Urinary bladder (tissue), 4 donors: ENCODE results near the gene RBAK. TPM values are rescaled to one million over a fixed set of nuclear protein-coding genes. Genes with fewer than 3 reads are reported as not detected.
A peak's percentile ranks its signal among the peaks of the same experiment; 100 is the strongest.
"Not testable (repeated sequence)": the region's sequence is repeated elsewhere in the genome, so short reads cannot be mapped to it uniquely, and the experiment has no call there.

Experiments
- DNase-seq: peaks from one replicate; pipeline ENCODE4 v3.0.0-alpha.2; 2015; ENCODE audit errors: extremely low spot score
- H3K27ac ChIP-seq: one replicate; pipeline ENCODE4 v1.5.1; 2013; ENCODE audit warnings: low read depth, mild to moderate bottlenecking, moderate library complexity
- H3K36me3 ChIP-seq: one replicate; pipeline ENCODE4 v1.6.1; 2013; ENCODE audit warnings: mild to moderate bottlenecking, moderate library complexity; ENCODE audit not compliant: insufficient read depth
- H3K4me1 ChIP-seq: one replicate; pipeline ENCODE4 v1.6.1; 2013; ENCODE audit warnings: mild to moderate bottlenecking, moderate library complexity; ENCODE audit not compliant: insufficient read depth
- H3K4me3 ChIP-seq: one replicate; pipeline ENCODE4 v1.5.1; 2013; ENCODE audit warnings: low read depth, low read length
- WGBS: extraction: QIAGEN DNeasy Blood & Tissue Kit; methylation state at CpG from one replicate; pipeline ENCODE4 v1.1.7; 2013; 5-methylcytosine and 5-hydroxymethylcytosine counted together
- polyA plus RNA-seq: library from polyadenylated mRNA; stranded (reverse); fragments of 200-250 nt; gene quantifications from one replicate; pipeline ENCODE4 v1.2.3, GENCODE V29; 2013
- total RNA-seq: library from RNA; depleted of rRNA; stranded (reverse); fragments of >200 nt; gene quantifications from one replicate; pipeline ENCODE4 v1.2.3, GENCODE V29; 2014
- donor health status: healthy with polysubstance abuse.
- donor health status: healthy.

The RBAK gene
- total and polyA plus RNA-seq, 2 donors = 5.4 to 24.5 TPM

GRCh38 chr7:5027796-5028410 lies 17.8 kb upstream of the RBAK start:
- not testable (repeated sequence) for H3K4me1 ChIP-seq, H3K27ac ChIP-seq, H3K36me3 ChIP-seq, DNase-seq, H3K4me3 ChIP-seq
- WGBS = 95% methylated on average over 14 of the region's 14 CpGs

GRCh38 chr7:5033186-5033585 lies 12.5 kb upstream of the RBAK start:
- 90% methylated on average over 10 of the region's 10 CpGs for WGBS
- not testable (repeated sequence) for H3K36me3 ChIP-seq, H3K4me3 ChIP-seq, DNase-seq, H3K4me1 ChIP-seq, H3K27ac ChIP-seq

GRCh38 chr7:5035276-5035675 lies 10.4 kb upstream of the RBAK start:
- Histone ChIP-seq H3K36me3 (no peaks in the 10 kb centered on the region), H3K4me3 (no peak overlapping the region), H3K4me1 (no peaks in the 10 kb centered on the region), H3K27ac (no peak overlapping the region)
- 75% methylated on average over 9 of the region's 9 CpGs for WGBS
- DNase-seq = no peak

GRCh38 chr7:5036446-5036845 lies 9.2 kb upstream of the RBAK start:
- 83% methylated on average over 9 of the region's 9 CpGs for WGBS
- Histone ChIP-seq H3K27ac (no peak overlapping the region), H3K4me3 (no peak overlapping the region), H3K36me3 (no peaks in the 10 kb centered on the region), H3K4me1 (no peaks in the 10 kb centered on the region)
- no peak for DNase-seq

GRCh38 chr7:5041047-5041446 lies 4.6 kb upstream of the RBAK start:
- no peak for DNase-seq
- Histone ChIP-seq H3K4me3 (no peak overlapping the region), H3K4me1 (no peaks in the 10 kb centered on the region), H3K27ac (no peak overlapping the region), H3K36me3 (no peaks in the 10 kb centered on the region)
- 83% methylated on average over 5 of the region's 5 CpGs for WGBS

- Histone ChIP-seq H3K4me3 (no peak overlapping the region), H3K4me1 (no peaks in the 10 kb centered on the region), H3K27ac (no peak overlapping the region), H3K36me3 (no peaks in the 10 kb centered on the region)
- DNase-seq = no peak
- 56% methylated on average over 2 of the region's 2 CpGs for WGBS
These were observed 2.0 kb upstream of the RBAK start for GRCh38 chr7:5043661-5044060.

- H3K4me1 ChIP-seq, H3K36me3 ChIP-seq, H3K27ac ChIP-seq, DNase-seq: not testable (repeated sequence)
- WGBS = under 1% methylated on average over 20 of the region's 20 CpGs
- peak overlapping the region; percentile 76 for H3K4me3 ChIP-seq
These were observed 705 bp downstream of the RBAK start for GRCh38 chr7:5046397-5046732.

DNA sequence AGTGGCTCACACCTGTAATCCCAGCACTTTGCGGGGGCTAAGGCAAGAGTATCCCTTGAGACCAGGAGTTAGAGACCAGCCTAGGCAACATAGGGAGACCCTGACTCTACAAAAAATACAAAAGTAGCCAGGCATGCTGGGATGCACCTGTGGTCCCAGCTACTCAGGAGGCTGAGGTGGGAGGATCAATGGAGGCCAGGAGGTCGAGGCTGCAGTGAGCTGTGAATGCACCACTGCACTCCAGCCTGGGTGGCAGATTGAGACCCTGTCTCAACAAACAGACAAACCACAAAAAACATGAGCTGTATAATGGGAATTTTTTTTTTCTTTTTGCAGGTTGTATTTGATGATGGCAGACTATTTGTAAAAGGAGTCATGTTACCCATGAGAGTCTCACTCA lies 1.5 kb downstream of the RBAK start:
- WGBS = 92% methylated on average over 2 of the region's 2 CpGs
- not testable (repeated sequence) for H3K4me1 ChIP-seq, H3K27ac ChIP-seq, DNase-seq, H3K36me3 ChIP-seq, H3K4me3 ChIP-seq

- no peaks in the 10 kb centered on the region for H3K36me3 ChIP-seq
- WGBS = 97% methylated on average over 2 of the region's 2 CpGs
These were observed 5.0 kb downstream of the RBAK start for GRCh38 chr7:5050676-5051075.

GRCh38 chr7:5051731-5052130 lies 6.1 kb downstream of the RBAK start:
- not testable (repeated sequence) for H3K27ac ChIP-seq, H3K4me3 ChIP-seq, H3K4me1 ChIP-seq, DNase-seq, H3K36me3 ChIP-seq

More at GRCh38 chr7:5050676-5051075, 5.0 kb downstream of the RBAK start:
- Histone ChIP-seq H3K27ac (no peak overlapping the region), H3K4me1 (no peaks in the 10 kb centered on the region), H3K4me3 (no peak overlapping the region)
- DNase-seq = no peak

DNA sequence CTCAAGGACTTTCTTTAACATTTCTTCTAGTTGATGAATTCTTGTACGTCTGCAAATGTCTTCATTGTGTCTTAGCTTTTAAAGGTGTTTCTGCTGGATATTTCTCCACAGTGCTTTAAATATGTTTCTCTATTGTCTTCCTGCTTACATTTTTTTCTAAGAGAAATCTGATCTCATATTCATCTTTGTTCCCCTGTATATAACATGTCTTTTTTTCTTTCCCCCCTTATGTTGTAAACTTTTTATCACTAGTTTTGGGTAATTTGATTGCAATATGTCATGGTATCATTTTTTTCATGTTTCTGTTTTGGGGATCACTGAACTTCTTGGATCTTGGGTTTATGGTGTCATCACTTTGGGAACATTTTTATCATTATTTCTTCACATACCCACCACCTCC lies 7.5 kb downstream of the RBAK start:
- Histone ChIP-seq H3K4me3 (no peak overlapping the region), H3K27ac (no peak overlapping the region), H3K36me3 (peaks cover 4% of the 10 kb centered on the region), H3K4me1 (no peaks in the 10 kb centered on the region)
- WGBS = 96% methylated on average over 1 of the region's 1 CpG
- DNase-seq = no peak

DNA sequence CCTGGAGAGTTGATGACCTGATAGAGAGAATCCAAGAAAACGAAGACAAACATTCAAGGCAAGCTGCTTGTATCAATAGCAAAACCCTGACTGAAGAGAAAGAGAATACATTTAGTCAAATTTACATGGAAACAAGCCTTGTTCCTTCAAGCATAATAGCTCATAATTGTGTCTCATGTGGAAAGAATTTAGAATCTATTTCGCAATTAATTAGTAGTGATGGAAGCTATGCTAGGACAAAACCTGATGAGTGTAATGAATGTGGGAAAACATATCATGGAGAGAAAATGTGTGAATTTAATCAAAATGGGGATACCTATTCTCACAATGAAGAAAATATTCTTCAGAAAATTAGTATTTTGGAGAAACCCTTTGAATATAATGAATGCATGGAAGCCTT lies 18.0 kb downstream of the RBAK start:
- no peak overlapping the region for H3K4me3 ChIP-seq
- WGBS = over 99% methylated on average over 2 of the region's 2 CpGs

GRCh38 chr7:5064391-5065106 lies 18.9 kb downstream of the RBAK start:
- 99% methylated on average over 12 of the region's 12 CpGs for WGBS
- H3K4me1 ChIP-seq = no peaks in the 10 kb centered on the region
- H3K36me3 ChIP-seq = peaks cover 33% of the 10 kb centered on the region
- no peak overlapping the region for H3K27ac ChIP-seq
- H3K4me3 ChIP-seq = no peak overlapping the region
- DNase-seq = no peak

More for the DNA sequence above, 18.0 kb downstream of the RBAK start:
- Histone ChIP-seq H3K4me1 (no peaks in the 10 kb centered on the region), H3K27ac (no peak overlapping the region), H3K36me3 (peaks cover 38% of the 10 kb centered on the region)
- DNase-seq = no peak

GRCh38 chr7:5065107-5065407 lies 19.4 kb downstream of the RBAK start:
- Histone ChIP-seq H3K36me3 (peaks cover 33% of the 10 kb centered on the region), H3K4me3 (peak overlapping the region; percentile 4), H3K27ac (no peak overlapping the region), H3K4me1 (no peaks in the 10 kb centered on the region)
- 97% methylated on average over 5 of the region's 5 CpGs for WGBS
- no peak for DNase-seq

GRCh38 chr7:5068521-5068920 lies 22.9 kb downstream of the RBAK start:
- peaks cover 15% of the 10 kb centered on the region for H3K36me3 ChIP-seq
- H3K4me3 ChIP-seq = no peak overlapping the region
- DNase-seq = no peak
- no peak overlapping the region for H3K27ac ChIP-seq
- no peaks in the 10 kb centered on the region for H3K4me1 ChIP-seq
- 77% methylated on average over 4 of the region's 4 CpGs for WGBS
